SU-DHL-6 (cell line): ENCODE data around the gene HHEX.
"Not testable (repeated sequence)": the region's sequence is repeated elsewhere in the genome, so short reads cannot be mapped to it uniquely, and the experiment has no call there.

Experiments
- H2AFZ ChIP-seq: fragments of 200-600 bp; sonication (generic); 2 replicates; pipeline ENCODE4 v1.6.1; 2014; ENCODE audit warnings: low read depth, mild to moderate bottlenecking, moderate library complexity, mixed read lengths, antibody characterized with exemption, low read length; ENCODE audit not compliant: severe bottlenecking
- H3F3A ChIP-seq: fragments of 200-600 bp; shearing (Covaris generic); 2 replicates; pipeline ENCODE4 v1.6.0; 2016; ENCODE audit warnings: antibody characterized with exemption, mild to moderate bottlenecking; ENCODE audit not compliant: insufficient read depth
- H3K27ac ChIP-seq: fragments of 200-600 bp; sonication (generic); 2 replicates; pipeline ENCODE4 v1.5.1; 2016; ENCODE audit warnings: low read depth, mild to moderate bottlenecking, low read length, moderate library complexity, mixed read lengths
- H3K27me3 ChIP-seq: fragments of 200-600 bp; sonication (generic), shearing (Covaris generic); 2 replicates; pipeline ENCODE4 v1.6.0; 2014; ENCODE audit warnings: mild to moderate bottlenecking, low read length
- H3K36me3 ChIP-seq: fragments of 200-600 bp; sonication (generic); 2 replicates; pipeline ENCODE4 v1.6.1; 2014; ENCODE audit warnings: mild to moderate bottlenecking, low read length, mixed read lengths
- H3K4me2 ChIP-seq: fragments of 300-600, 200-600 bp; shearing (Covaris generic), sonication (generic); 2 replicates; pipeline ENCODE4 v1.6.0; 2014; ENCODE audit warnings: low read length, low read depth, mild to moderate bottlenecking; ENCODE audit not compliant: poor library complexity, severe bottlenecking
- H3K4me3 ChIP-seq: fragments of 200-600 bp; sonication (generic); 2 replicates; pipeline ENCODE4 v1.5.1; 2014; ENCODE audit warnings: antibody characterized with exemption, low read length, mild to moderate bottlenecking, mixed read lengths; ENCODE audit not compliant: insufficient read depth, poor library complexity, severe bottlenecking
- H3K79me2 ChIP-seq: fragments of 200-600 bp; sonication (generic); 2 replicates; pipeline ENCODE4 v1.6.1; 2014; ENCODE audit warnings: mild to moderate bottlenecking, low read length, moderate library complexity; ENCODE audit not compliant: insufficient read depth
- H3K9ac ChIP-seq: fragments of 200-600 bp; sonication (generic); 2 replicates; pipeline ENCODE4 v1.7.0; 2014; ENCODE audit warnings: mild to moderate bottlenecking, low read length
- H3K9me2 ChIP-seq: fragments of 200-600 bp; sonication (generic); replicated peaks from 2 replicates; pipeline ENCODE4 v1.6.1; 2014; ENCODE audit warnings: low read length; ENCODE audit not compliant: insufficient read depth
- H3K9me3 ChIP-seq: fragments of 200-600 bp; sonication (generic); 2 replicates; pipeline ENCODE4 v1.6.1; 2014; ENCODE audit warnings: low read length, mixed read lengths; ENCODE audit not compliant: insufficient read depth
- H4K20me1 ChIP-seq: fragments of 200-600 bp; sonication (generic); 2 replicates; pipeline ENCODE4 v1.6.1; 2014; ENCODE audit warnings: low read depth, mild to moderate bottlenecking, antibody characterized with exemption, low read length, moderate library complexity, mixed read lengths
- EZH2phosphoT487 ChIP-seq: fragments of 200-600 bp; sonication (generic), shearing (Covaris generic); conservative IDR thresholded peaks from 2 replicates; pipeline ENCODE4 v1.6.1; 2018; ENCODE audit warnings: mild to moderate bottlenecking, antibody characterized with exemption, low read length, moderate library complexity, mixed read lengths
- TF ChIP-seq, protein P1 (sequence below): fragments of 200-600 bp; sonication (generic); IDR thresholded peaks from one replicate; pipeline ENCODE4 v1.5.1; 2017; ENCODE audit warnings: antibody characterized with exemption, mild to moderate bottlenecking, low read length, moderate library complexity; ENCODE audit not compliant: insufficient read depth, poor library complexity, severe bottlenecking

Gene HHEX

DNA sequence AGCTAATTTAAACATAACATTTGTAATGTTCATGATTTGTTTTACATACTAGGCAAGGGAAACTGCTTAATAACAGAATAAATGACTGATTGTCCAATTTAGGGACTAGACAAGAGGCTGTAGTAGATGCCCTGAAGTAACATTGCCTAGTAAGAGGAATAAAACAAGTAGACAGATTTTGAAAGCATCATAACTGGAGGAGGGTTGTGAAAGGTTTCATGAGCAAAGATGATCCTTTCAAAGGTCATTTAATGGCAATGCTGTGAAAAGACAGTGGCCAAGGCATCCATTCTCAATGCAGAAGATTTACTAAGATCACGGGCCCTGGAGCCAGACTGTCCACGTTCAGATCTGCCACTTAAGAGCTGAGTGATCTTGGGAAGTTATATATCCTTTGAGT is 44.8 kb upstream of the HHEX start:
- peaks cover 32% of the 10 kb centered on the region for H3F3A ChIP-seq
- H3K9ac ChIP-seq, result no peak overlapping the region
- no peak overlapping the region for H3K4me2 ChIP-seq
- no peak overlapping the region for H3K4me3 ChIP-seq
- no peaks in the 10 kb centered on the region for H3K79me2 ChIP-seq
- no peaks in the 10 kb centered on the region for H3K9me3 ChIP-seq
- no peaks in the 10 kb centered on the region for H3K9me2 ChIP-seq
- no peaks in the 10 kb centered on the region for H3K27me3 ChIP-seq
- TF ChIP-seq, protein P1, sequence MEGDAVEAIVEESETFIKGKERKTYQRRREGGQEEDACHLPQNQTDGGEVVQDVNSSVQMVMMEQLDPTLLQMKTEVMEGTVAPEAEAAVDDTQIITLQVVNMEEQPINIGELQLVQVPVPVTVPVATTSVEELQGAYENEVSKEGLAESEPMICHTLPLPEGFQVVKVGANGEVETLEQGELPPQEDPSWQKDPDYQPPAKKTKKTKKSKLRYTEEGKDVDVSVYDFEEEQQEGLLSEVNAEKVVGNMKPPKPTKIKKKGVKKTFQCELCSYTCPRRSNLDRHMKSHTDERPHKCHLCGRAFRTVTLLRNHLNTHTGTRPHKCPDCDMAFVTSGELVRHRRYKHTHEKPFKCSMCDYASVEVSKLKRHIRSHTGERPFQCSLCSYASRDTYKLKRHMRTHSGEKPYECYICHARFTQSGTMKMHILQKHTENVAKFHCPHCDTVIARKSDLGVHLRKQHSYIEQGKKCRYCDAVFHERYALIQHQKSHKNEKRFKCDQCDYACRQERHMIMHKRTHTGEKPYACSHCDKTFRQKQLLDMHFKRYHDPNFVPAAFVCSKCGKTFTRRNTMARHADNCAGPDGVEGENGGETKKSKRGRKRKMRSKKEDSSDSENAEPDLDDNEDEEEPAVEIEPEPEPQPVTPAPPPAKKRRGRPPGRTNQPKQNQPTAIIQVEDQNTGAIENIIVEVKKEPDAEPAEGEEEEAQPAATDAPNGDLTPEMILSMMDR, result no peak
- no peaks in the 10 kb centered on the region; the same call in 1 of the 2 replicates for H4K20me1 ChIP-seq
- H3K27ac ChIP-seq, result no peak overlapping the region
- no peak overlapping the region for H2AFZ ChIP-seq
- H3K36me3 ChIP-seq, result peaks cover 73% of the 10 kb centered on the region

DNA sequence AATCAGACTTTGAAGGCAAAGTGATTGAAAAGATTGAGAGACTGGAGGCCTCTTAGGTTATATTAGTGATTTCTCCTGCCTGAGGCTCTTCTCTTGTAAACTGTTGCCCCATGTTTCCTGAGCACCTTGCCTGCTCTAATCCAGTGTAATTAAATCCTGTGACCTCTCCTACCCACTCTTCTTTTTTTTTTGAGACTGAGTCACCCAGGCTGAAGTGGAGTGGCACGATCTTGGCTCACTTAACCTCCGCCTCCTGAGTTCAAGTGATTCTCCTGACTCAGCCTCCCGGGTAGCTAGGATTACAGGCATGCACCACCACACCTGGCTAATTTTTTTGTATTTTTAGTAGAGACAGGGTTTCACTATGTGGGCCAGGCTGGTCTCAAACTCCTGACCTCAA is 38.9 kb upstream of the HHEX start:
- not testable (repeated sequence) for H4K20me1 ChIP-seq, H3K9me3 ChIP-seq, H3K9ac ChIP-seq, H3K27ac ChIP-seq, H3K4me2 ChIP-seq, H2AFZ ChIP-seq, H3K79me2 ChIP-seq, H3K27me3 ChIP-seq, H3K4me3 ChIP-seq, H3K9me2 ChIP-seq
- peaks cover 58% of the 10 kb centered on the region for H3F3A ChIP-seq
- peaks cover 76% of the 10 kb centered on the region for H3K36me3 ChIP-seq

DNA sequence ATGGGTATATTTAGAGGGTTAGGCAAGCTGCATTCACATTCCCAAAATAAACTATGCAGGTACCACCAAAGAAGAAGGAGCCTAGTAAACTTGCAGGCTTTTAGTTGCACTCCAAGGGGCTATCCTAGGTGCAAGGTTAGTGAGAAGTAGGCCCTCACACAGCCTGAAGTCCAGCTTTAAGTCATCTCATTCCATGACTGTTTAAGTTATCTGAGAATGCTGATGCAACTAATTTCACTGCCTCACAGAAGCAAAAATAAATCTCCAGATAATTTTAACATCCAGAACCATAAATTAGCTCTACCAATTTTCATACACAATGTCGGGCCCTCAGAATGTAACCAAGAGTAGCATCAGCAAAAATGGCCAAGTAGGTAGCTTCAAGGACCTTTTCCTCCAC is 34.3 kb upstream of the HHEX start:
- Histone ChIP-seq H4K20me1 (peaks cover 9% of the 10 kb centered on the region; the same call in 1 of the 2 replicates), H3K9ac (no peak overlapping the region), H3K4me2 (no peak overlapping the region), H3K9me2 (no peaks in the 10 kb centered on the region), H3K36me3 (peaks cover 34% of the 10 kb centered on the region), H3K27me3 (no peaks in the 10 kb centered on the region), H3F3A (peaks cover 61% of the 10 kb centered on the region), H3K9me3 (no peaks in the 10 kb centered on the region), H3K27ac (no peak overlapping the region), H3K4me3 (no peak overlapping the region), H3K79me2 (no peaks in the 10 kb centered on the region), H2AFZ (no peak overlapping the region)
- TF ChIP-seq, protein P1, result no peak
- no peak for TF ChIP-seq EZH2phosphoT487

DNA sequence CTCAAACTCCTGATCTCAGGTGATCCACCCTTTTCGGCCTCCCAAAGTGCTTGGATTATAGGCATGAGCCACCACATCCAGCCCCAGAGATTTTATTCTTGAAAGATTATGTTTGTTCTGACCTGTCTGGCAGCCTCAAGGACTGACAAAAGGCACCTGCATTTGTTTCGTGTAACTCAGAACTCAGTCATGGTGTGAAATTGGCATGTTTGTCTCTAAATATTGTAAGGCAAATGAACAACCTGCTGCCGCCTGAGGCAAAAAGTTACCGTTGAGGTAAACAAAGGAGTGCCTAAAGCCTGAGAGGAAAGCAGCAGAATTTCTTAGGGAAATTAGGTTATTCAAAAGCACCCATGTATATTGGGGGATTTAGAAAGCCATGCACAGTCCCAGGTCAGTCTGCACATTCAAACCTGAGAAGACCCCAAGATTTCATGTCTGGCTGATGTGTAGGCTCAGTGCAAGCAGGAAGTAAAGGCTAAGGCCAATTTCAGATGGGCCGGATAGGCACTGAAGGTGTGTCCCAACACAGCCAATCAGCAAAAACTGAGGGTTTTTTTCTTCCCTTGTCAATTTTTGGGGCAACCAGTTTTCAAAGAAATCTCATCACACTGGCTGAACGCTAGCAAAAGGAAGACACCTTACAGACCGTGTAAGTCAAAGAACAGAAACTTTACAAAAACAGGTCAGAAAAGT is 33.3 kb upstream of the HHEX start:
- no peak overlapping the region for H3K9ac ChIP-seq
- no peak overlapping the region for H2AFZ ChIP-seq
- no peaks in the 10 kb centered on the region for H3K9me2 ChIP-seq
- H3K79me2 ChIP-seq, result no peaks in the 10 kb centered on the region
- no peaks in the 10 kb centered on the region for H3K27me3 ChIP-seq
- H3K4me3 ChIP-seq, result no peak overlapping the region
- H3F3A ChIP-seq, result peaks cover 61% of the 10 kb centered on the region
- peaks cover 28% of the 10 kb centered on the region for H3K36me3 ChIP-seq
- no peaks in the 10 kb centered on the region for H3K9me3 ChIP-seq
- peaks cover 9% of the 10 kb centered on the region; the same call in 1 of the 2 replicates for H4K20me1 ChIP-seq
- H3K4me2 ChIP-seq, result no peak overlapping the region
- no peak for TF ChIP-seq EZH2phosphoT487
- TF ChIP-seq, protein P1, result no peak
- H3K27ac ChIP-seq, result no peak overlapping the region
